Muscle layer of duodenum (tissue), 2 donors: ENCODE data around the gene PPWD1.
"Not testable (repeated sequence)": the region's sequence is repeated elsewhere in the genome, so short reads cannot be mapped to it uniquely, and the experiment has no call there.

Experiments used
- H3K27ac ChIP-seq: one replicate; pipeline ENCODE4 v1.7.0; 2013; ENCODE audit warnings: mild to moderate bottlenecking, low read length
- H3K27me3 ChIP-seq: one replicate; pipeline ENCODE4 v1.7.0; 2013; ENCODE audit warnings: low read depth, mild to moderate bottlenecking, control low read depth, low read length
- H3K36me3 ChIP-seq, 2 donors: one replicate each; pipeline ENCODE4 v1.7.0; 2013; ENCODE audit warnings: low read length in 2 of 2, control low read depth in 1 of 2, mild to moderate bottlenecking in 1 of 2; ENCODE audit not compliant: insufficient read depth in 2 of 2, control insufficient read depth in 1 of 2
- H3K4me1 ChIP-seq, 2 donors: one replicate each; pipeline ENCODE4 v1.7.0; 2013; ENCODE audit warnings: low read length in 2 of 2, mild to moderate bottlenecking in 2 of 2, control low read depth in 1 of 2, moderate library complexity in 1 of 2; ENCODE audit not compliant: insufficient read depth in 2 of 2, control insufficient read depth in 1 of 2
- H3K4me3 ChIP-seq, 2 donors: one replicate each; pipeline ENCODE4 v1.7.0; 2013; ENCODE audit warnings: low read length in 2 of 2, low read depth in 1 of 2, mild to moderate bottlenecking in 1 of 2
- H3K9me3 ChIP-seq, 2 donors: one replicate each; pipeline ENCODE4 v1.7.0; 2013; ENCODE audit warnings: low read length in 2 of 2, control low read depth in 1 of 2, mild to moderate bottlenecking in 1 of 2; ENCODE audit not compliant: control insufficient read depth in 1 of 2
- donor health status: healthy.

Gene PPWD1

GRCh38 chr5:65556718-65557117, 6.4 kb upstream of the PPWD1 start:
- H3K36me3 ChIP-seq = no peaks in the 10 kb centered on the region

GRCh38 chr5:65563777-65564176, 681 bp downstream of the PPWD1 start:
- Histone ChIP-seq H3K9me3 (no peaks in the 10 kb centered on the region), H3K36me3 (peaks cover under 1 to 4% of the 10 kb centered on the region in 2 donors), H3K27ac (peak overlapping the region; percentile 83), H3K4me1 (peaks cover 9 to 37% of the 10 kb centered on the region in 2 donors), H3K4me3 (peak overlapping the region; percentile 96 to 100), H3K27me3 (no peaks in the 10 kb centered on the region)

More at GRCh38 chr5:65556718-65557117, 6.4 kb upstream of the PPWD1 start:
- Histone ChIP-seq H3K4me1 (no peaks in the 10 kb centered on the region), H3K4me3 (no peak overlapping the region), H3K9me3 (no peaks in the 10 kb centered on the region), H3K27ac (no peak overlapping the region), H3K27me3 (no peaks in the 10 kb centered on the region)

- Histone ChIP-seq H3K9me3 (no peaks in the 10 kb centered on the region), H3K4me3 (no peak overlapping the region), H3K36me3 (peaks cover 3 to 17% of the 10 kb centered on the region in 2 donors), H3K27me3 (no peaks in the 10 kb centered on the region), H3K27ac (no peak overlapping the region), H3K4me1 (peaks cover 9 to 40% of the 10 kb centered on the region in 2 donors)
Measured at GRCh38 chr5:65566505-65566904, 3.4 kb downstream of the PPWD1 start.

- H3K36me3 ChIP-seq = peaks cover 10 to 24% of the 10 kb centered on the region in 2 donors
- H3K4me3 ChIP-seq = no peak overlapping the region
- no peaks in the 10 kb centered on the region for H3K9me3 ChIP-seq
- H3K4me1 ChIP-seq = peaks cover 0 to 9% of the 10 kb centered on the region in 2 donors
- H3K27me3 ChIP-seq = no peaks in the 10 kb centered on the region
- H3K27ac ChIP-seq = no peak overlapping the region
Measured at GRCh38 chr5:65570598-65571226, 7.6 kb downstream of the PPWD1 start.

GRCh38 chr5:65577141-65577540, 14.0 kb downstream of the PPWD1 start:
- no peak overlapping the region for H3K27ac ChIP-seq

GRCh38 chr5:65588694-65589093, 25.6 kb downstream of the PPWD1 start:
- no peaks in the 10 kb centered on the region for H3K9me3 ChIP-seq
- H3K4me3 ChIP-seq = no peak overlapping the region
- no peaks in the 10 kb centered on the region for H3K27me3 ChIP-seq
- H3K4me1 ChIP-seq = no peaks in the 10 kb centered on the region
- peaks cover 48 to 71% of the 10 kb centered on the region in 2 donors for H3K36me3 ChIP-seq
- H3K27ac ChIP-seq = no peak overlapping the region

More at GRCh38 chr5:65577141-65577540, 14.0 kb downstream of the PPWD1 start:
- H3K27me3 ChIP-seq = no peaks in the 10 kb centered on the region
- H3K4me3 ChIP-seq = no peak overlapping the region
- no peaks in the 10 kb centered on the region for H3K4me1 ChIP-seq
- H3K36me3 ChIP-seq = peaks cover 28 to 39% of the 10 kb centered on the region in 2 donors
- no peaks in the 10 kb centered on the region for H3K9me3 ChIP-seq

GRCh38 chr5:65601761-65602160, 38.7 kb downstream of the PPWD1 start:
- not testable (repeated sequence) for H3K9me3 ChIP-seq, H3K27me3 ChIP-seq, H3K4me1 ChIP-seq, H3K4me3 ChIP-seq, H3K27ac ChIP-seq
- peaks cover 29 to 77% of the 10 kb centered on the region in 2 donors for H3K36me3 ChIP-seq

- H3K36me3 ChIP-seq = peaks cover 53 to 76% of the 10 kb centered on the region in 2 donors
Measured at GRCh38 chr5:65611524-65611923, 48.4 kb downstream of the PPWD1 start.

GRCh38 chr5:65612298-65612907, 49.3 kb downstream of the PPWD1 start:
- Histone ChIP-seq H3K4me3 (no peak overlapping the region), H3K4me1 (no peaks in the 10 kb centered on the region), H3K27ac (no peak overlapping the region), H3K36me3 (peaks cover 53 to 68% of the 10 kb centered on the region in 2 donors), H3K9me3 (no peaks in the 10 kb centered on the region), H3K27me3 (no peaks in the 10 kb centered on the region)

More at GRCh38 chr5:65611524-65611923, 48.4 kb downstream of the PPWD1 start:
- no peaks in the 10 kb centered on the region for H3K9me3 ChIP-seq
- H3K4me3 ChIP-seq = no peak overlapping the region
- H3K27me3 ChIP-seq = no peaks in the 10 kb centered on the region
- no peaks in the 10 kb centered on the region for H3K4me1 ChIP-seq
- H3K27ac ChIP-seq = no peak overlapping the region

- Histone ChIP-seq H3K4me3 (no peak overlapping the region), H3K9me3 (no peaks in the 10 kb centered on the region), H3K27me3 (no peaks in the 10 kb centered on the region), H3K27ac (no peak overlapping the region), H3K36me3 (peaks cover 2 to 7% of the 10 kb centered on the region in 2 donors), H3K4me1 (peaks cover 13 to 24% of the 10 kb centered on the region in 2 donors)
Measured at GRCh38 chr5:65620021-65620420, 56.9 kb downstream of the PPWD1 start.

GRCh38 chr5:65621961-65622360, 58.9 kb downstream of the PPWD1 start:
- not testable (repeated sequence) for H3K36me3 ChIP-seq, H3K9me3 ChIP-seq, H3K27ac ChIP-seq, H3K27me3 ChIP-seq
- H3K4me1 ChIP-seq = peaks cover 20 to 35% of the 10 kb centered on the region in 2 donors
- H3K4me3 ChIP-seq = peak overlapping the region in 1 of 2 donors; percentile 82
